WI38 (cell line): ENCODE measurements around the gene COL15A1.

ENCODE experiments used
- H3K4me3 ChIP-seq: 2 replicates; pipeline ENCODE4 v1.5.1; 2011; ENCODE audit warnings: low read depth, mild to moderate bottlenecking, control low read depth, low read length
- TF ChIP-seq, protein P1 (sequence below): IDR thresholded peaks from 2 replicates; pipeline ENCODE4 v1.5.1; 2012; ENCODE audit warnings: low read depth, mild to moderate bottlenecking, control low read depth, low read length

The COL15A1 gene

DNA sequence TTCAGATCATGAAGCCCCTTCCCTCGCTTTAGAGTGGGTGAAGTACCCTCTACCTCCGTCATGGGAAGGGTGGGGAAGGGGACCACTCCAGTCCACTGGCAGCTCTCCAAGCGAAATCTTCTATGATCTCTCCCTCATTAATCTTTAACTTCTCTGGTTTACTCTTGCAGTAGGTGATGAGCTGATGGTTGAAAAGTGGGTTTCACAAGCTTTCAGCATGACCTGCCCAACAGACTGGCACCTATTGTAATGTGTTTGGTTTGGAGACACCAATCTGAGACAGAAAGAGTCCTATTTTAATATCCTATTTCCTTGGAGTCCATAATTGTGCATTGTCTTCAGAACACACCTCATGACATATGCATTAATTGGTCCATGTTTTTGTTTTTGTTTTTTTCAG is 90.4 kb downstream of the COL15A1 start:
- TF ChIP-seq, protein P1, sequence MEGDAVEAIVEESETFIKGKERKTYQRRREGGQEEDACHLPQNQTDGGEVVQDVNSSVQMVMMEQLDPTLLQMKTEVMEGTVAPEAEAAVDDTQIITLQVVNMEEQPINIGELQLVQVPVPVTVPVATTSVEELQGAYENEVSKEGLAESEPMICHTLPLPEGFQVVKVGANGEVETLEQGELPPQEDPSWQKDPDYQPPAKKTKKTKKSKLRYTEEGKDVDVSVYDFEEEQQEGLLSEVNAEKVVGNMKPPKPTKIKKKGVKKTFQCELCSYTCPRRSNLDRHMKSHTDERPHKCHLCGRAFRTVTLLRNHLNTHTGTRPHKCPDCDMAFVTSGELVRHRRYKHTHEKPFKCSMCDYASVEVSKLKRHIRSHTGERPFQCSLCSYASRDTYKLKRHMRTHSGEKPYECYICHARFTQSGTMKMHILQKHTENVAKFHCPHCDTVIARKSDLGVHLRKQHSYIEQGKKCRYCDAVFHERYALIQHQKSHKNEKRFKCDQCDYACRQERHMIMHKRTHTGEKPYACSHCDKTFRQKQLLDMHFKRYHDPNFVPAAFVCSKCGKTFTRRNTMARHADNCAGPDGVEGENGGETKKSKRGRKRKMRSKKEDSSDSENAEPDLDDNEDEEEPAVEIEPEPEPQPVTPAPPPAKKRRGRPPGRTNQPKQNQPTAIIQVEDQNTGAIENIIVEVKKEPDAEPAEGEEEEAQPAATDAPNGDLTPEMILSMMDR, result no peak
- no peak overlapping the region for H3K4me3 ChIP-seq

DNA sequence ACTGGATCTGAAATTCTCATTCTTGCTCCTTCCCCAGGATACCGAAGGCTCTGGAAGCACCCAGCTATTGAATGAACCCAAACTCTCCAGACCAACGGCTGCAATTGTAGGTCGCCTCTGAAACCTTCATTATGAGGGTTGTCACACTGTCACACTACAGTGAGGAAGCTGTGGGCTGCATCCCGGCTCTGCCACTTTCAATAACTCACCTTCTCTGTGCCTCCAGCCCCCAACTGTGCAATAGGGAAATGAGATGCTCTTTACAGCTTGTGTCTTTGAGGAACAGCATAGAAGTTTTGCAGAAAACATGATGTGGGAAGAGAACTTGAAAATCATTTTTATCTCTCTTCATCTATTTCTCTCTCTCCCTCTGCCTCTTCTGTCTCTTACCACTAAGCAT is 91.6 kb downstream of the COL15A1 start:
- TF ChIP-seq, protein P1, result no peak
- no peak overlapping the region for H3K4me3 ChIP-seq

DNA sequence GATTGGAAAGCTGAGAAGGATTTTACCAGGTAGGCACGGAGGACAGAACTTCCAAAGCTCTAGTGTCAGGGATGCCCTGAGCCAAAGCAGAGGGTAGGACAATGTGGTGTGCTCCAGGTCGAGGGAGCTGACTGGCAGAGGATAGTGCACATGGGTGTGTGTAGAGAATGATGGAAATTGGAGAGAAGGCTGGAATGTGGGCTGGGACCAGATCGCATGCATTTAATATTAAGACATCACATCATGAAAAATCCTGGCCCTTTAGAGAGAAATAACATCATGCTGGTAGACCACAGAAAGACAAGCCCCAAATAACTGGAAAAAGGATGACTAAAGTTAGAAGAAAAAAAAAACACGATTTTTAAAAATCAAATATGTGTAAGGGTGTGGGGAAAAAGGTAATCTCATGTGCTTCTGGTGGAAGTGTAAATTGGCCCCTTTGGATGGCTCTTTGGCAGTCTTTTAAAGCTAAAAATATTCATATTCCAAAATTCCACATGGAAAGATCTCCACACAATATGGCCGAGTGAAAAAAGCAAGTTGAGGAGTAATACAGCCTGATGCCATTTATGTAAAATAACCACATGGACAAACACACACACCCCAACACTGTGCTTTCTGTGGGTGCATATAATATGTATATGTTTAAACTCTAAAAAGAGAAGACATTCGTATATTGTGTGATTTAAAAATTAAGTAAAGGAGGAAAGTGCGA is 94.2 kb downstream of the COL15A1 start:
- H3K4me3 ChIP-seq, result no peak overlapping the region
- TF ChIP-seq, protein P1, result no peak

DNA sequence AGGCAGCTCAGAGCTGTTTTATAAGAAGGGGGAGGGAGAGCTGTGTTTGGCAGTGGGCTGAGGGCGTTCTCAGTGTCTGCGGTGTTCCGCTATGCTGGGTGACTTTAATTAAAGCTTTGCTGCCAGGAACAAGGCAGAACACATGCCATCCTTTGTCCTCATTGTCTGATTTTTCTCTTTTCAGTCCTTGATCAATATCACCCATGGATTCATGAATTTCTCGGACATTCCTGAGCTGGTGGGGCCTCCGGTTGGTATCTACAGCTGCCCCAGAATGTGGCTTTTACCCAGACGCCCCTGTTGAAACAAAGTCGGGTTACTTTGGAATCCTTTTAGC is 94.7 kb downstream of the COL15A1 start:
- no peak overlapping the region for H3K4me3 ChIP-seq
- TF ChIP-seq, protein P1, result no peak

DNA sequence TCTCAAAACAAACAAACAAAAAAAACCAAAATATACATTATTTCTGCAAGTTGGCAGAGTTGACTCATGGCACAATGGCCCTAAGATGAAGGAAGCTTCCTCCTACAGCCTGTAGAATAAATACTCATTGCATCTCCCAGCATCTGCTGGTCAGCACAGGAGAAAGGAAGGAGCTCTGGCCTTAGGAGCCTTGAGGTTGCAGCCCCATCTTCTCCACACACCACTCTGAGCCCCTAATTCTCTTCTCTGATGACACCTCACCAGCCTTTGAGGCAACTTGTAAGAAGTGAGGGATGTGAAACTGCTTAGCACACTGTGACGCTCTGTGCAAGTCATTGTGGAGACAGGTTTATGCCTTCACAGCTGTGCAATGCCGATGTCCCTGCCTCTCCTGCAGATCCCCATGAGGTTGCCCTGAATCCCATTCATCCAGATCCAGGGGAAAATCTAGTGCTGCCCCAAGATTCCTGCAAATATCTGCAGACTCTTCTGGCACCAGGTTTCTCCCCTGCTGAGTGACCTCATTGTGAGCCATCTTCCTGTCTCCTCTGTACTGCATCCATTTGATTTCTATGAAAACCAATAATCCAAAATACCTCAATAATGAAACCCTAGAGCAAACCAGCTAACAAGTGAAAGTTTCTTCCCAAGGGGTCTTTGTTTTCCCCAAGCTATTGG is 95.9 kb downstream of the COL15A1 start:
- no peak overlapping the region for H3K4me3 ChIP-seq
- TF ChIP-seq, protein P1, result no peak

DNA sequence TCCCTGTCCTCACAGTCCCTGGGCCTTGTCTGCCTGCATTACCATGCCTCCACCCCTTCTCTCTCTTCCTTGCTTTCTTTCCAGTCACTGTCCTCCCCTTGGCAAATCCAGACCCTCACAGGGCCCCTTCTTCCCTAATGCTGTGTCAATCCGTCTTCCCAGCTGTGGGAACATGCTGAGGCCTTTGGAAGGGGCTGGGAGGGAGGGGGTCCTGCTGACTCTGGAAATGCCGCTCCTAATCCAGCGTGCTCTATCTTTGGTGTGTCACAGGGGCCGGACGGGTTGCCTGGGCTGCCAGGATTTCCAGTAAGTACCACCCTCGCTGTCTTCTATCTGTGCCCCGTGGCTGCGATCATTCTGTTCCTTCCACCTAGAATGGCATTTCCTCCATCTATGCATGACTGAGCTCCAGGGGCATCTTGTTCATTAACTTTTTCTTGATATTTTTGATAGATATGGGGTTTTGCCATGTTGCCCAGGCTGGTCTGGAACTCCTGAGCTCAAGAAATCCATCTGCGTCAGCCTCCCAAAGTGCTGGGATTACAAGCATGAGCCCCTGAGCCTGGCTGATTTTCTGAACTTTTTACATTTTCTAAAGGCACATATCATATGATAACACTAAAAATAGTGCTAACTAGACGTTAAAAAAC is 96.7 kb downstream of the COL15A1 start:
- TF ChIP-seq, protein P1, result no peak
- H3K4me3 ChIP-seq, result no peak overlapping the region
